ENCODE measurements around the gene PHAF1. TPM values are rescaled to one million over a fixed set of nuclear protein-coding genes. Genes with fewer than 3 reads are reported as not detected.
"Not testable (repeated sequence)": the region's sequence is repeated elsewhere in the genome, so short reads cannot be mapped to it uniquely, and the experiment has no call there.

The PHAF1 gene
- total RNA-seq, 1 donor from 2014 or later = 16.1 TPM

DNA sequence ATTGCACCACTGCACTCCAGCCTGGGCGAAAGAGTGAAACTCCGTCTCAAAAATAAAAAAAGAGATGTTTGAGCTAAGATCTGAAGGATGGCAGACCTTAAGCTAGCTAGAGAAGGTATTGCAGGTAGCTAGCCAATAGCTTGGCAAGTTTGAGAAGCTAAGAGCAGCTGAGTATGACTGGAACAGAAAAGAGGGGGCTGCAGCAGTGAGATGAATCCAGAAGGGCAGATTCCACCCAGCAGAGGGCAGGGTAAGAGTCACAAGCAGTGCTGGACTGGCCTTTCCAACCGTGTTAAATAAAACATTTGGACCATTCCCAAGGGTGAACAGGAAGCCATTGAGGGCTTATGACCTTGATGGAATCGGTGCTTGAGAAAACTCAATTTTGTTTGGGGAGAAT, 5.7 kb upstream of the PHAF1 start:
- no peak for DNase-seq (ENCODE audit: low spot score)

DNA sequence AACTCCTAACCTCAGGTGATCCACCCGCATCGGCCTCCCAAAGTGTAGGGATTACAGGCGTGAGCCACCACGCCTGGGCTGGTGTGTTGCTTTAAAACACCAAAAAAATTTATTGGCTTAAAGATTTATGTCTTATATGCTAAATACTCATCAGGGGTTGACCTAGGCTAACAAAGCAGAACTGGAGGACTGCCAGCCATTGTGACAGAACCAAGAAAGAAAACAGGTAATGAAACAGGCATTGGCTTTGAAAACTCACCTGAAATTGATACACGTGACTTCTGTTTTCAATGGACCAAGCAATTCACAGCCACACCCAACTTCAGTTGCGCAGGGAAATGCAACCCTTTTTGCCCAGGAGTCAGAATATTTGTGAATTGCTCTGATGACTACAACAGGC, 4.9 kb upstream of the PHAF1 start:
- no peak for DNase-seq (ENCODE audit: low spot score)

DNA sequence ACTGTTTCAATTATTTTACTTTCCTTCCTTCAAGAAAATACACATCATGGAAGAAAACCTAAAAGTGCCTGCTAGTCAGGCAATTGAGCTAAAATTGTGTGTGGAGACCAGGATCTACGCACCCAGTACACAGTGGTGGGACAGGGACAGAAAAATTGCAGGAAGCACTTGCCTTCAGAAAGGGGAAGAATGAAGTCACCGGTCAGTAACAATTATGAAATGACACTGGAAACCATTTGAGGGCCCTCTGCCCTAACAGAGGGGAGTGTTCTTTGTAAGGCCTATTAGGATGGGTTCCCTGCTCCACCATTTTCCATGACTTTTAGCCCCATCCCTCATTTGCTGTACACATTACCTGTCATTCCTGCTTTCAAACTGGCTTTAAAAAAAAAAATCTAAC, 4.5 kb upstream of the PHAF1 start:
- no peak for DNase-seq (ENCODE audit: low spot score)

DNA sequence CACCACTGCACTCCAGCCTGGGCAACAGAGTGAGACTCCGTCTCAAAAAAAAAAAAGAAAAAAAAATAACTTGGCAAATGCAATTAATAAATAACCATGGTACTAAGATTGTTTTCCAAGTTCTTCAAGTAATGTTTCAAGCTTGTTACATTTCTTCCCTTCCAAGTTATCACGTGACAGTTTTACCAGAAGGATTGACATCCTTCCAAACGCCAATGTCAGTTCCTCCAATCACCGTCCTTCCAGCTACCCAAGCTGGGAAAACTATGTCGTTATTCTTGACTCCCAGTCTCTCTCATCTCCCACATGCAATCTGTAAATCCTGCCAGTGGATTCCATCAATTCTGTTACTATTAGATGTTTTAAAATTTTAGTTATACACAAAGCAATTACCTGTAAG, 3.9 kb upstream of the PHAF1 start:
- no peak for DNase-seq (ENCODE audit: low spot score)

DNA sequence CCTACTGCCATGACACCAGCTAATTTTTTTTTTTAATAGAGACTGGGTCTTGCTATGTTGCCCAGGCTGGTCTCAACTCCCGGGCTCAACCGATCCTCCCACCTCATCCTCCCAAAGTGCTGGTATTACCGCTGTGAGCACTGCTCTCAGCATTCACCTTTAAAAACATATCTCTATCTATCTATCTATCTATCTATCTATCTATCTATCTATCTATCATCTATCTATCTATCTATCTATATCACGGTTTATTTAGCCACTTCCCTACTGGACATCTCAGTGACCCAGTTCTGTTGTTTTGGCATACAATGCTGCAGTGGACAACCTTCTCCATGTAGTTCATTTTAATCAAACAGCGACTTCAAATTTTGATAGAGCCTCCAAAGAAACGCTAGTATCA, 1.3 kb upstream of the PHAF1 start:
- no peak for DNase-seq (ENCODE audit: low spot score)

DNA sequence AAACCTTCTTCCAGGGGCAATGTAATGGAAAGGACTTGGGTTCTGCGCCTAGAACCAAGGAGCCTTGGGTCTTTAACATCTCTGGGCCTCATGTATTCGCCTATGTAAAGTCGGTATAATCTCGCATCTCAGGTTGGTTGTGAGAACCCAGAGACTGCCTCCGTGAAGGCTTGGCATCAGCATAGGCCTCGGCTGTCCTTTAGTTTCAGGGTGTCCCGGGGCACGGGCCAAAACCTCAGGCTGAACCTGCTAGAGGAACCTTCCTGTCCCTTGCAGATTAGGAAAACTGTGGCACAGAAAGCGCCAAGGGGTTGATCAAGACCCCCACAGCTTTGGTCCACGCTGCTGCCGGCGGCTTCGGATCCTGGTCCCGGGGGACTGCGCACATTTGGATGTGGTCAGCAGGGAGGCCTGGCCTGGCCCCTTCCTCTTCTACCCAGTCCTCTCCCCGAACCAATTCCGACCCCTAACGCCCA, 772 bp upstream of the PHAF1 start:
- DNase-seq (ENCODE audit: low spot score) = no peak

DNA sequence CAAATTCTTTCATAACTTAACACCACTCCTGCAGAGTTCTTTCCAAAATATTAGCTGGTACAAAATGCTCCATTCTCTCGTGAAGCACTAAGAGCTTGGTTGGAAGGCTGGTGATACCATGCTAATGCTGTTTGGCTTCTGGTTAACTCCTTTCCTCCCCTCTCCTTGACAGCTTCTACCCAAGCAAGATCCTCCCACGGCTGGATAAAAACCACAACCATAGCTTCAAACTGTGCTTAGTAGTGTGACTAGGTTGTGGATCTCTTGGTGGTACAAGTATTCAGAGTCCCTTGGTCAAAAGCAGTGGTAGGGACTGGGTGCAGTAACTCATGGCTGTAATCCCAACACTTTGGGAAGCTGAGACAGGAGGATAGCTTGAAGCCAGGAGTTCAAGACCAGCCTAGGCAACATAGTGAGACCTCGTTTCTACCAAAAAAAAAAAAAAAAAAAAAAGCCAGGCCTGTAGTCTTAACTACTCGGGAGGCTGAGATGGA, 2.3 kb downstream of the PHAF1 start:
- no peak for DNase-seq (ENCODE audit: low spot score)

DNA sequence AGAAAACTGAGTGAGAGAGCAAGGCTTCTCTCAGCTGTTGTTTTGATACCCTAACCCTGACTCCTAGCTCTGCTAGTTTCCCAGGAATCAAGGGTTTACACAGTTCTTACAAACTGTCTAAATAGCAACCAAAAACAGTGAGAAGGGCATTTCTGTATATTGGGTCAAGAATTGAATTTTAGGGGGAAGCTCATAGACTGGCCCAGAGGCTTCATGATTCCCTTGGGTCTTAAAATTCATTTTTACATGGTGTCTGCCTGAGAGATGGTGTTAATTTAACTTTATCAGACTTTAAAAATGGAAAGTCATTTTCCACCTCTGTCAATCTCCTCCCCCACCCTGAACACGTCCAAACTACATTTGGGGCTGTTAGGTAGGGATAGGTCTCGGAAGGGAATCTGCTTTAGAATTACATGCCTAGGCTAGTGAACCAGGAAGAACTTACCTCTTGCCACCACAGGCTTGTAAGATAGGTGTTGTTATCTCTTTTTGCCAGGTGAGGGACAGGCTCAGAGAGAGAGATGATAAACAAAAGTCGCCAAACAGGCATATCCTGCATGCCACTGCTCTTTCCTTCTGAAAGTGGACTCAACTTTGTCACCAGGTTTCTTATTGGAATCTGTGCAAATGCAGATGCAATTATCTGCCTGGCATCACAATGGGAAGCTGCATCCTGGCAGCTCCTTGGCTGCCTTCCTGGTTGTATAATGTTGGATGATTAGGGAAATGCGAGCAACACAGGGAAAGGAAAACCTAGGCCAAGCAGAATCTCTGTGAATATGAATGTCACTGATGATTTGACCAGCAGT, 3.1 kb downstream of the PHAF1 start:
- no peak for DNase-seq (ENCODE audit: low spot score)

DNA sequence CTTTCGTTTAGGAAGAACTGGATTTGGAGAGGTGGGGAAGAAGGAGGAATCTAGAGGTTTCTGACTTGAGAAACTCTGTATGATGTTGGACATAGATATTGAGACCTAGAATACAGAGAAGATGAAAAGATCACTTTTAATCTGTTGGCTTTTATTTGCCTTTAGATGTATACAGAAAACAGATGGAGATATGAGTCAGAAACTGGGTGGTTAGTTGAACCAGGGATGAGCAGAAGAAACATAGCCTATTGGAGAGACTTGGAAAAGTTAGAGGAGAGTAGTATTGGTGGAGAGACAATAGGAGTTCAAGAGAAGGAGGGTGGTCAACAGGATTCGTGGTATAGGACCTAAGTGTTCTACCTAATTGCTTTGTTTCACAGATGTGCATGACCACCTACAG, 5.1 kb downstream of the PHAF1 start:
- DNase-seq (ENCODE audit: low spot score) = no peak

DNA sequence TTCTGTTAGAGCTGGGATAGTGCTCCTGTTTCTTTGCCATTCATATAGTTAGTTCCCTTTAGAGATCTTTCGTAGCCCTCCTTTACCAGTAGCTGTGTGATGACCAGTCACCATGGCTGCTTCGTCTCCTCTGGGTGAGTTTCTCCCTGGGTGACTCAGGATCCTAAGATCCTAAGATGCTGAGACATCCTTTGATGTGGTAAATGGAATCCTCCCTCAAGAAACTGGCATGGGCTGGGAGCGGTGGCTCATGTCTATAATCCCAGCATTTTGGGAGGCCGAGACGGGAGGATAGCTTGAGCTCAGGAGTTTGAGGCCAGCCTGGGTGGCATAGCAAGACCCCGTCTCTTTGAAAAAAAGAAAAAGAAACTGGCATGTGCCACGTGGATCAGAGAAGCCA, 5.9 kb downstream of the PHAF1 start:
- DNase-seq (ENCODE audit: low spot score) = no peak

DNA sequence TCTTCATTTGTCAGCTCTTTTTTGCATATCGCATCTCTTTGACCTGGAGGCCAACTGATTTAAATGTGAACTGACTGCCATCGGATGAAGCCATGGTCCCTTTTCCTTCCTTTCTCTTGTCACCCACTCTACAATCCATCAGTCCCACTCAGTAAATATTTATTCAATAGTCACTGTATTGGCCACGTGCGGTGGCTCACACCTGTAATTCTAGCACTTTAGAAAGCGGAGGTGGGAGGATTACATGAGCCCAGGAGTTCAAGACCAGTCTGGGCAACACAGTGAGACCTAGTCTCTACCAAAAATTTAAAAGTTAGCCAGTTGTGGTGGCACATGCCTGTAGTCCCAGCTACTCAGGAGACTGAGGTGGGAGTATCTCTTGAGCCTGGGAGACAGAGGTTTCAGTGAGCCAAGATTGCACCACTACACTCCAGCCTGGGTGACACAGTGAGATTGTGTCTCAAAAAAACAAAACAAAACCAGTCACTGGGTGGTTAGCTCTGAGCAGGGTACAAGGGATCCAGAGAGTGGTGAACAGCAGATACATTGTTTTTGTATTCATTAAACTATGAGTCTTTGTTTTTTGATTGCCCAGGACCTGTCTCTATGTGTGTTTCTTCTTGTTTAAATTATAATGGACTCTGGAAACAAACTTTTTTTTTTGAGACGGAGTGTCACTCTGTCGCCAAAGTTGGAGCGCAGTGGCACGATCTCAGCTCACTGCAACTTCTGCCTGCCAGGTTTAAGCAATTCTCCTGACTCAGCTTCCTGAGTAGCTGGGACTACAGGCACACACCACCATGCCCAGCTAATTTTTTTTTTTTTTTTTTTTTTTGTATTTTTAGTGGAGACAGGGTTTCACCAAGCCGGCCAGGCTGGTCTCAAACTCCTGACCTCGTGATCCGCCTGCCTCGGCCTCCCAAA, 6.9 kb downstream of the PHAF1 start:
- DNase-seq (ENCODE audit: low spot score) = no peak

DNA sequence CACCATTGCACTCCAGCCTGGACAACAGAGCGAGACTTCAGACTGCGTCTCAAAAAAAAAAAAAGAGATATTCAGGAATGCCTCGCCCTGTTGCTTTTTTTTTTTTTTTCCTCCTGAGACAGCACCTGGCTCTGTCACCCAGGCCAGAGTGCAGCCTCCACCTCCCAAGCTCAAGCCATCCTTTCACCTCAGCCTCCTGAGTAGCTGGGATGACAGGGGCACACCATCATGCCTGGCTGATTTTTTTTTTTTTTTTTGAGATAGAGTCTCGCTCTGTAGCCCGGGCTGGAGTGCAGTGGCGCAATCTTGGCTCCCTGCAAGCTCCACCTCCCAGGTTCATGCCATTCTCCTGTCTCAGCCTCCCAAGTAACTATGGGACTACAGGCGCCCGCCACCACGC, 8.0 kb downstream of the PHAF1 start:
- DNase-seq (ENCODE audit: low spot score) = no peak

DNA sequence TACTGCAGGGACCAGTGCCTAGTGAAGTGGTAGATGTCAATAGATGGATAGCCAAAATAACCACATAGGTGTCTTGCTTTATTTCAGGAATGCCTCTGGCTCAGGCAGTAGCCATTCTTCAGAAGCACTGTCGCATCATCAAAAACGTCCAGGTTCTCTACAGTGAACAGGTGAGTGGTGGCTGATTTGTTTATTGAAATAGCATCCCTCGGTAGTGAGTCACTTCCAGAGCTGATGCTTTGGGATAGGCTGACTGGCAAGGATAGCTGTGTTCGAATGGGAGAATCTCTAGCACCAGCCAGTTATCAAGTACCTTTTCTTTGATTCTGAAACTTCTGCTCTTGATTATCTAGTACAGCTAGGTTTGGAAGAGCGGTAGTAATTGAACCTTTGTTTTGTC, 10.3 kb downstream of the PHAF1 start:
- DNase-seq (ENCODE audit: low spot score) = no peak

DNA sequence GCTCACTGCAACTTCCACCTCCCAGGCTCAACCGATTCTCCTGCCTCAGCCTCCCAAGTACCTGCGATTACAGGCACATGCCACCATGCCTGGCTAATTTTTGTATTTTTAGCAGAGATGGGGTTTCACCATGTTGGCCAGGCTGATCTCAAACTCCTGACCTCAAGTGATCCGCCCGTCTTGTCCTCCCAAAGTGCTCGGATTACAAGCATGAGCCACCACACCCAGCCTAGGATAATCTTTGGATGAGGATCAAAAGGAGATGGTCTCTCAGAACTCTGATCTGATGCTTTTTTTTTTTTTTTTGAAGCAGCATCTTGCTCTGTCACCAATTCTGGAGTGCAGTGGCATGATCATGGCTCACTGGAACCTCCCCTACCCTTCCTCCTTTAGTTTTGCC, 13.1 kb downstream of the PHAF1 start:
- DNase-seq (ENCODE audit: low spot score) = not testable (repeated sequence)

DNA sequence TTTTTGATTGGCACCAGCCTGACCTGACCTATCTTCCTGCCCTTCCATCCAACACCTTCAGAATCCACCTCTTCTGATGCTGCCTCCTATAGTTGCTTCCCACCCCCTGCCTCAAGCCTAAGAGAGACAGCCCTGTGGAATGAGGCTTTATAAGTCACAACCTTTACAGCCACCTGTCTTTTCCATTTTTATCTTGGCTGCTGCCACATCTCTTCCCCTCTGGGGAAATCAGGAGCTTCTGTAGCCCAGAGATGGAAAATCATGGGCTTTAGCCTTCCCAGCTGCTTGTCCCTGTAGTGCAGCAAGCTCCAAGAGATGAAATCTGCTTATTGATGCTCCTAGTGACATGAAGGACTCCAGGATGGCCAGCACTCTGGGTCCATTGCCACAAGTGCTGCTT, 18.7 kb downstream of the PHAF1 start:
- no peak for DNase-seq (ENCODE audit: low spot score)

DNA sequence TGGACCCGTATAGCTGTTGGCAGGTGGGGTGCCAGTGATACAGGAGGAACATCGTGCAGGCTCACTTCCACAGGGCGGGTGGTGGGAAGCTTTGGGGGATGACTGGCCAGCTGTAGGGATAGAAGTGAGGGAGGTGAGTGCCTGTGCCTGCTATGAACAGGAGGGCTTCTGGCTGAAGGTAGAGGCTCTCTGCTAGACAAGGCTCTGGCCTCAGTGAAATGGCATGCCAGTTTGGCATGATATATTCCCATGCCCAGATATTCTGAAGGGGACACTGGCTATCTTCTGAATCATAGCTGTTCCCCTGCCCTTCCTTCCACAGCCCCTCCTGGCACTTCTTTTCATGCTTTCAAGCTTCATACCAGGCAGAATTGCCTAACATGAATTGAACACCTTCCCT, 19.1 kb downstream of the PHAF1 start:
- DNase-seq (ENCODE audit: low spot score) = no peak

DNA sequence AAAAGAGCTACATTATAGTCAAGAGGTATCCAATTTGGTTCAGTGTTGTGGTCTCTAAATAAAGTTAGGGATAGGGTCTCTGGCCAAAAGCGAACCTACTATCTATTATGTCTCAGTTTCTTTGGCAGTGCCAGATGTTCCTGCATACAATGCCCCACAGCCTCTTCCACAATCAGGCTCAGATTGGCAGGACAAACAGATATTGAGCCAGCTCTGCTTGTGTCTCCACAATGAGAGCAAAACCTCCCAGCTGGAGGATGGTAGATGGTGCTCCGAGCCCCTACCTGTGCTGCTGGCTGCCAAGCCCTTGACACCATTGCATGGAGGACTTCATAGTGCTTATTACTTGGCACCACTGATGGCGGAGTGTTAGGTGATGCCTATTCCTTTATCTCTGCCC, 19.7 kb downstream of the PHAF1 start:
- no peak for DNase-seq (ENCODE audit: low spot score)

DNA sequence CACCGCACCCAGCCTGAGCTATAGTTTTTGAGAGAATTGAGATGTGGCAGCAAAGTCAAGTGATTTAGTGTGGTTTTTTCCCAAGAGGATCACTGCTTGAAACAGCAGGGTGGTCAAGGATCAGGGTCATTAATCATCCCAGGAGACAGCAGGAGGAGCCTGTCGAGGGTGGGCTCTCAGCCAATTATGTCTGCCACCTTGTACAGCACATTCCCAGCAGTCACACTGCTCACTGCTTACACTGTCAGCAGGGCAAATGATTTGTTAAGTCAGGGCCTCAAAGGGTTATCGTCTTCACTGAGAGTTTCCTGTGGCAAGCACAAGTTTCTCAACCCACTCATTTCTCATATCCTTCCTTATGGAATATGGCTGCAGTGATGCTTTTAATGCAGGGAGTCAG, 27.9 kb downstream of the PHAF1 start:
- no peak for DNase-seq (ENCODE audit: low spot score)

DNA sequence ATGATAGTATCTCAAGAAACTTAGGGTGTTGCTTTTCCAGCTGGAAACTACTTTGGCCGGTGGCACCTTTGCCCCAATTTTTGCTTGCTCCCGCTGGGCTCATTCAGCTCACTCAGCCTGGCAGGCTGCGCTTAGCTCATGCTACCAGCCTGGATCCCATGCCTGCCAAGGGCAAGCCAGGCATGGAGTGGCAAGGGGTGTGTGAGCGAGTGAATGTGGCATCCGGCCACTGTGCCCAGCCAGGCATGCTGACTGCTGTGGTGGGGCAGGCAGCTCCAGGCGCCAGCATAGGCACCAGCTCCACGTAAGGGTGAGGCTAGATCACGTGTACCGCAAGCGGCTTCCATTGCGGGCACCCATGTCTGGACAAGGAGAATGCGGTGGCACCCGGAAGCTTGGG, 31.6 kb downstream of the PHAF1 start:
- no peak for DNase-seq (ENCODE audit: low spot score)

DNA sequence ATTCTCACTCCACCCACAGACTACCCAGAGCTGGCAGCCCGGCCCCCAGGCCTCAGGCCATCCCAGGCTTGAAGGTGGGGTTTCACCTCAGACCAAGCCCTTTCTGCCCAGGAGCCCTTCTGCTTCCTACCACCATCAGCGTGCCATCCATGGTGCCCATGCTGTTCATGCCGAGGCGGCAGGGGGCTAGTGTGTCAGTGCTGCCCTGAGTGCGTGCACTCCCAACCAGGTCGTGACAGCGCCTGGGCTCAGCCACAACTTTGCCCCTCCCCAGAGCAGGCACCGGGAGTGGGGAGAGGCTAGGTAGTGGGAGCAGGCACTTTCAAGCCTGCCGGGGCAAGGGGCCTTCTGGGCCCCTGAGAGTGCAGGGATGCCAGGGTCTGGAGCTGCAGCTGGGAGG, 32.6 kb downstream of the PHAF1 start:
- DNase-seq (ENCODE audit: low spot score) = no peak

DNA sequence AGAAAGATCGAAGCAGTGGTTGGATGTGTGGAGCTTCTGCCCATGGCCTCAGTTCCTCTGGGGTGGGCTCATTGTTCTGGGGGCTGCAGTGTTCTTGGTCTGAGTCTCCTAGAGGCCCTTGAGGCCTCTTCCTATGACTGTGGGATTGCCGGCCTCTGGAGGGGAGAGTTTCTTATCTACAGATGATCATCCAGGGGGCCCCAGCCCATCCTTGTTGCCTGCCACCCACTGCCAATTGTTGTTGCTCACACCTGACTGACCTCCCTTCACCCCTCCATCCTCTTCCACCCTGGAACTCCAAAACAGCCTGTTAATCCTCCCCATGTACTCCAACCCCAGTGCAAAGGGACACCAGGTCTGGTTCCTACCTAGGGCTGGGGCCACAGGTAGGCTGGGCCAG, 35.2 kb downstream of the PHAF1 start:
- DNase-seq (ENCODE audit: low spot score) = no peak

DNA sequence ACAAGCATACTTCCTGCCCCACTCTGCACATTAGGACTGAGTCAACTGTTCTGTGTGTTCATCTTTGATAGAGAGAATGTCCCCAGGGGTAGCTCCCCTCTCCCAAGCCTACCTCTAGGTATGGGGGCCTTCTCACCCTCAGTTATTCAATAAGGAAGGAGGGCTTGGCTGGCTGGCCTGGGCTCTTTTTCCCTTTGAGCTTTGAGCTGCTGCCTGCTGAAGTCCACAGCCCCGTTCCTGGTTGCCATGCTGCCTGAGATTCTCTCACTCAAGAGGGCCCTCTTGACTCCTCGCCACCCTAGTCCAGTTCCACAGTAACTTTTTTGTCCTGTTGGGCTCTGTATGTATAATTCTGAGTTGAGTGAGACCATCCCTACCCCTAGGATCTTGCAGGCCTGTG, 36.0 kb downstream of the PHAF1 start:
- DNase-seq (ENCODE audit: low spot score) = no peak
